ENCODE measurements around the gene EHBP1.

The EHBP1 gene

DNA sequence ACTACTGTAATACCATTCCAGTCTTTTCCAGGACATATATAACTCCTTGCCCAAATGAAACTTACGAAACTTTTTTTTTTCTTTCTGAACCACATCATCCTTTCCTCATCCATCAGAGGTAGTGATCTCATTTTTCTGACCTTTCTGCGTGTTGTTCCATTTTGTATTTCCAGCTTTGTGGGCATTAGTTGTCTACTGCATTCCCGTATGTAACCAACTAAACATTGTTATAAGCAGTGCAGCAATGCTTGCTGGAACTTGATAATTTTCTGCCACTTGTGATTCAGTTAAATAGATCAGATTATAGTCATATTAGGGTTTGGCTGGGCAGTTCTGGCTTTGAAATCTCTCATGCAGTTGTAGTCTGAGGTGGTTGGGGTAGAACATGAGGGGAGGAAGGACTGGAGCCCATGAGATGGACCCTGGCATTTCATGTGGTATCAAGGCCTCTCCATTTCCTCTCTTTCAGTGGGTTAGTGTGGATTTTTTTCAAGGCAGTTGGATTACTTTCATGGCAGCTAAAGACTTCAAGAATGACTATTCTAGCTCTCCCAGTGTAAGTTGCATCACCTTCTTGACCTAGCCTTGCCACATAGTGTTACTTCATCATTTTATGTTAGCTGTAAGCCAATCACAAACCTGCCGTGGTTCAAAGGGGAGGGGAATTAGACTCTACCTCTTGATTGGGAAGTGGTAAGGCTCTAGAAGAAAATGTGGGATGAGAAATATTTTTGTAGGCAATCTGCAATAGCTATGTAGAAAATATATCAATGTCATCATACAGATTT is 80.5 kb downstream of the EHBP1 start:
- Histone ChIP-seq H2AK5ac (ENCODE audit: low read length, severe bottlenecking) (no peak overlapping the region), H3K9ac (ENCODE audit: low read length) (no peak overlapping the region), H3K4me3 (ENCODE audit: insufficient read depth in 1 of 2, low read depth in 1 of 2, low read length in 2 of 2) (no peak overlapping the region), H2BK5ac (ENCODE audit: low read depth, low read length, poor library complexity, severe bottlenecking) (no peak overlapping the region), H3K79me1 (replicated peaks; ENCODE audit: low read length, poor library complexity, severe bottlenecking) (peaks cover 21% of the 10 kb centered on the region), H3K14ac (ENCODE audit: low read length in 2 of 2) (no peak overlapping the region), H4K91ac (ENCODE audit: low read length) (no peak overlapping the region), H2BK15ac (ENCODE audit: low read depth, poor library complexity, severe bottlenecking) (no peak overlapping the region), H3K4me2 (ENCODE audit: low read length, poor library complexity, severe bottlenecking) (no peak overlapping the region), H3K18ac (ENCODE audit: low read depth in 1 of 2, low read length in 2 of 2) (no peak overlapping the region), H3K4me1 (ENCODE audit: control insufficient read depth, insufficient read depth, low read depth, low read length) (no peaks in the 10 kb centered on the region), H3K9me3 (ENCODE audit: control insufficient read depth, low read length) (no peaks in the 10 kb centered on the region), H3K36me3 (ENCODE audit: control insufficient read depth in 1 of 2, insufficient read depth in 2 of 2, low read depth in 1 of 2, low read length in 2 of 2) (peaks cover 8 to 30% of the 10 kb centered on the region in 2 experiments), H4K8ac (ENCODE audit: low read length) (peak overlapping the region; percentile 4), H2BK12ac (ENCODE audit: low read length in 2 of 2) (no peak overlapping the region), H3K27me3 (ENCODE audit: control insufficient read depth in 1 of 2, insufficient read depth in 1 of 2, low read length in 2 of 2) (no peaks in the 10 kb centered on the region), H3K27ac (ENCODE audit: low read length, poor library complexity, severe bottlenecking) (no peak overlapping the region), H2AFZ (ENCODE audit: low read depth, low read length) (no peak overlapping the region), H2BK120ac (ENCODE audit: low read depth, low read length) (no peak overlapping the region), H3K4ac (ENCODE audit: low read depth in 1 of 2, low read length in 2 of 2) (no peak overlapping the region), H3K23ac (ENCODE audit: low read length in 2 of 2) (no peak overlapping the region)
- WGBS, result 96% methylated on average over 4 of the region's 4 CpGs
- DNase-seq, result peak; percentile 55

DNA sequence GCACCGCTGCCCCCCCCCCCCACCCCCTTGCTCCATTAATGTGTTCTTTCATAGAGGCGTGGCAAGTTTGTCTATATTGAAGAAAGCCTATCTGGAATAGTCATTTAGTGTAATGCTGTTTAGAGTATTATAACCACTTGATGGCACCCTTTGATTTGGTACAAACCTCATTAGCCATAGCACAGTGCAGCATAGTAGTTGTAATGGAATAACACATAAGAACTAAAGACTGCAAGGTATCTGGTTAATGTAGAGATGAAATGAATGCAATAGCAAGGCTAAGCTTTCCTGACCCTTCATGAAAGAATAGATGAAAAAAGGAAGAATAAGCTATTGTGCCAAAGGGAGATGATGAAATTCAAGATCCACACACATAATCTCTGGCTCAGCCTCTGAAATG is 81.9 kb downstream of the EHBP1 start:
- no peak overlapping the region for H4K8ac ChIP-seq (ENCODE audit: low read length)
- H3K27ac ChIP-seq (ENCODE audit: low read length, poor library complexity, severe bottlenecking), result no peak overlapping the region
- H3K9me3 ChIP-seq (ENCODE audit: control insufficient read depth, low read length), result no peaks in the 10 kb centered on the region
- H2BK15ac ChIP-seq (ENCODE audit: low read depth, poor library complexity, severe bottlenecking), result no peak overlapping the region
- H2BK120ac ChIP-seq (ENCODE audit: low read depth, low read length), result no peak overlapping the region
- no peak overlapping the region for H3K4me3 ChIP-seq (ENCODE audit: insufficient read depth in 1 of 2, low read depth in 1 of 2, low read length in 2 of 2)
- H2BK5ac ChIP-seq (ENCODE audit: low read depth, low read length, poor library complexity, severe bottlenecking), result no peak overlapping the region
- no peak overlapping the region for H3K4me2 ChIP-seq (ENCODE audit: low read length, poor library complexity, severe bottlenecking)
- H3K9ac ChIP-seq (ENCODE audit: low read length), result no peak overlapping the region
- no peaks in the 10 kb centered on the region for H3K27me3 ChIP-seq (ENCODE audit: control insufficient read depth in 1 of 2, insufficient read depth in 1 of 2, low read length in 2 of 2)
- peaks cover 8 to 25% of the 10 kb centered on the region in 2 experiments for H3K36me3 ChIP-seq (ENCODE audit: control insufficient read depth in 1 of 2, insufficient read depth in 2 of 2, low read depth in 1 of 2, low read length in 2 of 2)
- H2AFZ ChIP-seq (ENCODE audit: low read depth, low read length), result no peak overlapping the region
- H3K79me1 ChIP-seq (replicated peaks; ENCODE audit: low read length, poor library complexity, severe bottlenecking), result peaks cover 21% of the 10 kb centered on the region
- no CpG with 5 or more reads among the region's 2 CpGs for WGBS
- H3K4me1 ChIP-seq (ENCODE audit: control insufficient read depth, insufficient read depth, low read depth, low read length), result no peaks in the 10 kb centered on the region
- no peak overlapping the region for H3K23ac ChIP-seq (ENCODE audit: low read length in 2 of 2)
- no peak overlapping the region for H4K91ac ChIP-seq (ENCODE audit: low read length)
- peak; percentile 57 for DNase-seq
- no peak overlapping the region for H3K4ac ChIP-seq (ENCODE audit: low read depth in 1 of 2, low read length in 2 of 2)
- no peak overlapping the region for H2AK5ac ChIP-seq (ENCODE audit: low read length, severe bottlenecking)
- H3K18ac ChIP-seq (ENCODE audit: low read depth in 1 of 2, low read length in 2 of 2), result no peak overlapping the region
- H3K14ac ChIP-seq (ENCODE audit: low read length in 2 of 2), result no peak overlapping the region
- H2BK12ac ChIP-seq (ENCODE audit: low read length in 2 of 2), result no peak overlapping the region

DNA sequence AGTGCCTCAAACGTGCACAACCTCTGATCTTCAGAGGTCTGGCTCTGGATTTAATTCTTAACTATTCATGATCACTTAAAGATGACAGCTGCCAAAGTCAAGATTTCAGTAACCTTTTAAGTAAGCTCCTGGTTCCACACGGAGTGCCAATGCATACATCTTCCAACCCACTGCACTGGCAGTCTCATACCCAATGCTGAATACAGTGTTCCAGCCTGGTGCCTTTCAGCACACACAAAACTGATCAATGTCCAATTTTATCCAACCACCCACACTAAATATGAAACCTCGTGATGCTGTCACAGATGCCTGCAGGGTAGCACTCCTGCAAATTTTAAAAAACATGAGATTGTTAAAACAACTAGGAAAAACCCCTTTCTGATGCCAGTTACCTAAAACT is 84.0 kb downstream of the EHBP1 start:
- no peak for DNase-seq

DNA sequence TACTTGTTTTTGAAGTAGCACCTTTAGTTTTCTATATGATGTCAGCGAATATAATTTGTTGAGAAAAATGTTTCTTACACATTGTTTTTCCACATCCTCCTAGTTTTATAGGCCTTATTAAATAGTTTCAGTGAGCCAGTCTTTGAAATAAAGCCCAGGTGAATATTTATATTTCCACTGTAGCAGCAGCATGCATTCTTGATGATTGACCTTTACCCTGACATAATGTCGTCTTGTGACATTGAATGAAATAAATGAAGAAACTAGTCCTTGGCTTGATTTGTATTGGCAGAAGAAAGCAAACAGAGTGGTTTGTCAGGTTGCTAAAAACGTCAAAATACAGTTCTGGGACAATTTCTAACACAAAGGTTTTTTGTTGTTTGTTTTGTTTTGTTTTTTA is 84.4 kb downstream of the EHBP1 start:
- Histone ChIP-seq H4K91ac (ENCODE audit: low read length) (no peak overlapping the region), H3K4me3 (ENCODE audit: insufficient read depth in 1 of 2, low read depth in 1 of 2, low read length in 2 of 2) (no peak overlapping the region), H3K4me2 (ENCODE audit: low read length, poor library complexity, severe bottlenecking) (no peak overlapping the region), H3K4ac (ENCODE audit: low read depth in 1 of 2, low read length in 2 of 2) (no peak overlapping the region), H3K23ac (ENCODE audit: low read length in 2 of 2) (no peak overlapping the region), H3K9me3 (ENCODE audit: control insufficient read depth, low read length) (no peaks in the 10 kb centered on the region), H2BK120ac (ENCODE audit: low read depth, low read length) (no peak overlapping the region), H2BK5ac (ENCODE audit: low read depth, low read length, poor library complexity, severe bottlenecking) (no peak overlapping the region), H2AFZ (ENCODE audit: low read depth, low read length) (no peak overlapping the region), H2BK15ac (ENCODE audit: low read depth, poor library complexity, severe bottlenecking) (no peak overlapping the region), H3K27me3 (ENCODE audit: control insufficient read depth in 1 of 2, insufficient read depth in 1 of 2, low read length in 2 of 2) (no peaks in the 10 kb centered on the region), H3K14ac (ENCODE audit: low read length in 2 of 2) (no peak overlapping the region), H4K8ac (ENCODE audit: low read length) (no peak overlapping the region), H3K36me3 (ENCODE audit: control insufficient read depth in 1 of 2, insufficient read depth in 2 of 2, low read depth in 1 of 2, low read length in 2 of 2) (peaks cover 0 to 7% of the 10 kb centered on the region in 2 experiments), H3K4me1 (ENCODE audit: control insufficient read depth, insufficient read depth, low read depth, low read length) (no peaks in the 10 kb centered on the region), H3K79me1 (replicated peaks; ENCODE audit: low read length, poor library complexity, severe bottlenecking) (peaks cover 7% of the 10 kb centered on the region), H2BK12ac (ENCODE audit: low read length in 2 of 2) (no peak overlapping the region), H2AK5ac (ENCODE audit: low read length, severe bottlenecking) (no peak overlapping the region), H3K18ac (ENCODE audit: low read depth in 1 of 2, low read length in 2 of 2) (no peak overlapping the region), H3K9ac (ENCODE audit: low read length) (no peak overlapping the region), H3K27ac (ENCODE audit: low read length, poor library complexity, severe bottlenecking) (no peak overlapping the region)
- DNase-seq, result no peak
- WGBS, result 78% methylated on average over 2 of the region's 3 CpGs

More for the DNA sequence above, 84.0 kb downstream of the EHBP1 start:
- H3K36me3 ChIP-seq (ENCODE audit: control insufficient read depth in 1 of 2, insufficient read depth in 2 of 2, low read depth in 1 of 2, low read length in 2 of 2), result peaks cover 0 to 10% of the 10 kb centered on the region in 2 experiments
- no peaks in the 10 kb centered on the region for H3K4me1 ChIP-seq (ENCODE audit: control insufficient read depth, insufficient read depth, low read depth, low read length)
- H3K4me3 ChIP-seq (ENCODE audit: insufficient read depth in 1 of 2, low read depth in 1 of 2, low read length in 2 of 2), result peak overlapping the region in 1 of 2 experiments; percentile 16
- no peaks in the 10 kb centered on the region for H3K9me3 ChIP-seq (ENCODE audit: control insufficient read depth, low read length)
- H3K4me2 ChIP-seq (ENCODE audit: low read length, poor library complexity, severe bottlenecking), result no peak overlapping the region
- no peak overlapping the region for H3K23ac ChIP-seq (ENCODE audit: low read length in 2 of 2)
- H2BK120ac ChIP-seq (ENCODE audit: low read depth, low read length), result no peak overlapping the region
- no peak overlapping the region for H3K27ac ChIP-seq (ENCODE audit: low read length, poor library complexity, severe bottlenecking)
- 79% methylated on average over 3 of the region's 3 CpGs for WGBS
- H2BK15ac ChIP-seq (ENCODE audit: low read depth, poor library complexity, severe bottlenecking), result no peak overlapping the region
- H3K18ac ChIP-seq (ENCODE audit: low read depth in 1 of 2, low read length in 2 of 2), result no peak overlapping the region
- no peak overlapping the region for H3K14ac ChIP-seq (ENCODE audit: low read length in 2 of 2)
- peaks cover 9% of the 10 kb centered on the region for H3K79me1 ChIP-seq (replicated peaks; ENCODE audit: low read length, poor library complexity, severe bottlenecking)
- H2BK5ac ChIP-seq (ENCODE audit: low read depth, low read length, poor library complexity, severe bottlenecking), result no peak overlapping the region
- no peak overlapping the region for H2AK5ac ChIP-seq (ENCODE audit: low read length, severe bottlenecking)
- no peak overlapping the region for H2BK12ac ChIP-seq (ENCODE audit: low read length in 2 of 2)
- no peak overlapping the region for H4K8ac ChIP-seq (ENCODE audit: low read length)
- no peak overlapping the region for H3K4ac ChIP-seq (ENCODE audit: low read depth in 1 of 2, low read length in 2 of 2)
- peak overlapping the region; percentile 21 for H3K9ac ChIP-seq (ENCODE audit: low read length)
- H4K91ac ChIP-seq (ENCODE audit: low read length), result no peak overlapping the region
- no peaks in the 10 kb centered on the region for H3K27me3 ChIP-seq (ENCODE audit: control insufficient read depth in 1 of 2, insufficient read depth in 1 of 2, low read length in 2 of 2)
- no peak overlapping the region for H2AFZ ChIP-seq (ENCODE audit: low read depth, low read length)
